HL-60 (cell line): Measurements from ENCODE around the gene RRP15.

ENCODE experiments used
- CTCF ChIP-seq: IDR thresholded peaks from one replicate; pipeline ENCODE4 v1.5.1; 2011; ENCODE audit warnings: low read length, control low read depth, inconsistent platforms; ENCODE audit not compliant: insufficient read depth
- POLR2AphosphoS5 ChIP-seq: IDR thresholded peaks from 2 replicates; pipeline ENCODE4 v1.6.1; 2012; ENCODE audit warnings: low read depth
- REST ChIP-seq: IDR thresholded peaks from 2 replicates; pipeline ENCODE4 v1.6.1; 2012; ENCODE audit warnings: low read depth; ENCODE audit not compliant: insufficient replicate concordance

DNA sequence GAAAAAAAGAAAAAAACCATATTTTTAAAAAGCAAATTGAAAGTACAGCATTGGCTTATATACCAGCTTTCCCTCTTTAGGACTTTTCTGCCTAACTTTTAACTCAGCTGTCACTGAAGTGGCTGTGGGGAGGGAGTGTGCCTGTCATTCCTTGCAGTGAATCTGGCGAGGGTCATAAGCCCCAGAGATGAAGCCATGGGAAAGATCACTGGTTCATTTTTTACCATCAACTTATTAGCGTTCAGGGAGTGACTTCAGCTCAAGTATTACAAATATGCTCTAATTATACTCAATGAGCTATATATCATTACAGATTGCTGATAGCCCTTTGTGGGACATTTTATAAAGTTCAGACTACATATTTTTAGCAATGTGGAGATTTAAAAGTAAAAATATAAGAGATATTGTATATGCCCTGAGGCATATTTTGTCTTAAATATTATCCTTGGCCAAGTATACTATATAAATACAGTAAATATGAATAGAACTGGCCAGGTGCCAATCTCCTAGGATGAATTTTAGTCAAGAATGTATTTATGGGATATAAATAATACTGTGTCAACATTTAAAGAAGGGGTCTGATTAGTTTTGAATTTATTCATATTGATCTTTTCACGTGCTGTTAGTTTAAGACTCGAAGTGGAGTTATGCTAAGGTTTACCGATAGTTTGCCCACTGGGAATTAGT, 64.4 kb downstream of the RRP15 start:
- TF ChIP-seq POLR2AphosphoS5, result no peak
- TF ChIP-seq CTCF, result no peak
- TF ChIP-seq REST, result no peak
